ENCODE measurements around the gene SLC25A29. TPM values are rescaled to one million over a fixed set of nuclear protein-coding genes. Genes with fewer than 3 reads are reported as not detected.
"Not testable (repeated sequence)": the region's sequence is repeated elsewhere in the genome, so short reads cannot be mapped to it uniquely, and the experiment has no call there.

The SLC25A29 gene
- total and polyA plus RNA-seq, 2 donors (not counting 1 experiment from before 2014, with no cell fraction given), result 6.2 to 24.1 TPM

DNA sequence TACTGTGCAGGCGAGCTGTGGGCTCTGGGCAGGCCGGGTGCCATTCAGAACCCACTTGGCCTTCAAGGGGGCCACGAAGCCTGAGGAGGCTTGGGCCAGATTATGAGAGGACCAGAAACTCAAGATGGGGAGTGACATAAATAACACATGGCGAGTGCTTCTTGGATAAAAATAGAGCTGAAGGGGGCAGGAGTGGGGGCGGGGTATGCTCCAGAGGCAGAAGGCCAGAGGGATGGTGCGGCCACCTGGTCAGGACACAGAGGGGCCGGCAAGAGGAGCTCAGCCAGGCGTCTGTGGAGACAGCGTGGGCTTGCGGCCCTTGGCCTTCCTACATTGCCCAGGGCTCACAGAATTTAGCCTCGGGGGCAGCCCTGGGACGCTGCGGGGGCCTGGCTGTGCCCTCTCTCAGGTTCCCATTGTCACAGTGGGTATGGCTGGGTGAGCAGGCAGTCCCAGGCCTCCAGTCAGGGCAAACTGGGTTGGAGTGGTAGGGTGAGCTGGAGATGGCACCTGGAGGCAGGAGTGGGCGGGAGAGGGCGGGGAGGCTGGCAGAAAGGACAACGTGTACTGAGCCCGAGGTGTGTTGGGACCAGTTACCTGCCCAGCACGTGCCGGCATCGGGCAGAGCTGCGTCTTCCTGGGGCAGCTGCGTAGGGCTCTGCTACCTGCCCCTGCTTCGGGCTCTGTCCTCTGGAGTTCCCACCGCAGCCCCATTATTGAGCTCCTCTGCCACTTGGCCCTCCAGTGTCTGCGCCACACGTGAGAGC, 7.4 kb upstream of the SLC25A29 start:
- no peak overlapping the region for H3K27ac ChIP-seq (ENCODE audit: insufficient read depth, low read length)
- H3K4me3 ChIP-seq (replicated peaks in 1 of 4; ENCODE audit: control extremely low read depth in 1 of 4, insufficient read depth in 1 of 4, low read depth in 3 of 4, low read length in 4 of 4), result no peak overlapping the region
- H3K27me3 ChIP-seq (ENCODE audit: control insufficient read depth, insufficient read depth, low read length), result no peaks in the 10 kb centered on the region
- H3K79me2 ChIP-seq (ENCODE audit: control insufficient read depth, insufficient read depth, low read length), result no peaks in the 10 kb centered on the region
- H3K36me3 ChIP-seq (ENCODE audit: control insufficient read depth, insufficient read depth, low read length), result no peaks in the 10 kb centered on the region
- no peaks in the 10 kb centered on the region for H3K4me1 ChIP-seq (ENCODE audit: control insufficient read depth, extremely low read depth, insufficient read depth, low read length)
- no peaks in the 10 kb centered on the region for H3K9me3 ChIP-seq (ENCODE audit: control insufficient read depth, insufficient read depth, low read depth, low read length)
- TF ChIP-seq EZH2 (IDR thresholded peaks at IDR 0.05; ENCODE audit: low read length, missing control alignments), result no peak
- TF ChIP-seq, protein P1, sequence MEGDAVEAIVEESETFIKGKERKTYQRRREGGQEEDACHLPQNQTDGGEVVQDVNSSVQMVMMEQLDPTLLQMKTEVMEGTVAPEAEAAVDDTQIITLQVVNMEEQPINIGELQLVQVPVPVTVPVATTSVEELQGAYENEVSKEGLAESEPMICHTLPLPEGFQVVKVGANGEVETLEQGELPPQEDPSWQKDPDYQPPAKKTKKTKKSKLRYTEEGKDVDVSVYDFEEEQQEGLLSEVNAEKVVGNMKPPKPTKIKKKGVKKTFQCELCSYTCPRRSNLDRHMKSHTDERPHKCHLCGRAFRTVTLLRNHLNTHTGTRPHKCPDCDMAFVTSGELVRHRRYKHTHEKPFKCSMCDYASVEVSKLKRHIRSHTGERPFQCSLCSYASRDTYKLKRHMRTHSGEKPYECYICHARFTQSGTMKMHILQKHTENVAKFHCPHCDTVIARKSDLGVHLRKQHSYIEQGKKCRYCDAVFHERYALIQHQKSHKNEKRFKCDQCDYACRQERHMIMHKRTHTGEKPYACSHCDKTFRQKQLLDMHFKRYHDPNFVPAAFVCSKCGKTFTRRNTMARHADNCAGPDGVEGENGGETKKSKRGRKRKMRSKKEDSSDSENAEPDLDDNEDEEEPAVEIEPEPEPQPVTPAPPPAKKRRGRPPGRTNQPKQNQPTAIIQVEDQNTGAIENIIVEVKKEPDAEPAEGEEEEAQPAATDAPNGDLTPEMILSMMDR (conservative IDR thresholded peaks at IDR 0.05 in 1 of 2, IDR thresholded peaks at IDR 0.05 in 1 of 2; ENCODE audit: low read depth in 1 of 2, low read length in 2 of 2), result no peak
- no peak overlapping the region for H2AFZ ChIP-seq (ENCODE audit: low read length)
- DNase-seq (ENCODE audit: low read depth in 2 of 2), result no peak
- H3K4me2 ChIP-seq (ENCODE audit: extremely low read depth, insufficient read depth, low read length), result no peak overlapping the region
- no peaks in the 10 kb centered on the region for H4K20me1 ChIP-seq (ENCODE audit: control insufficient read depth, extremely low read depth, insufficient read depth, low read length)
- no peak overlapping the region for H3K9ac ChIP-seq (ENCODE audit: insufficient read depth, low read length)

DNA sequence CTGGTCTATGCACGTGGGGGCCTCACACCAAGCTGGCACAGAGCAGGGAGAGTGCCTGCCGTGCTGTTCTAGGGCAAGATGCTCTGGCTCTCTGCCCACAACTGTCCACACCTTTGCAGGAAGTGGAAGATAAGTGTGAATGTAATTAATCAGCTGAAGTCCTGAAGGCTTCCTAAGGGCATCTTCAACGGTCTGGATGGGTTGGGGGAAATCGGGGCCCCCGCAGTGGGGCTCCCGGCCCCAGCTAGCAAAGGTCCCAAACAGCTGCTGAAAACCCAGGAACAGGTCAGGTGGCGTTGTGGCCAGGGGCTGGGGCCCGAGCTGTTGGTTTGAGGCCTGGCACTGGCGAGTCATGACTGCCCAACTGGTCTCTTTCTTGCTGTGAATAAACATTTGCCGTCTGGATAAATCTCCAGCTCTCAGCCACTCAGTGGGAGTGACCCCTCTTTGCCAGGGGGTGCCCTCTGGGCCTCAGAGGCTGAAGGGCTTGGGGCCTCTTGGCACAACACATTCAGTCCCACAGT, 6.7 kb upstream of the SLC25A29 start:
- no peak for DNase-seq (ENCODE audit: low read depth in 2 of 2)
- Histone ChIP-seq H3K9ac (ENCODE audit: insufficient read depth, low read length) (no peak overlapping the region), H4K20me1 (ENCODE audit: control insufficient read depth, extremely low read depth, insufficient read depth, low read length) (no peaks in the 10 kb centered on the region), H3K27ac (ENCODE audit: insufficient read depth, low read length) (no peak overlapping the region), H3K9me3 (ENCODE audit: control insufficient read depth, insufficient read depth, low read depth, low read length) (no peaks in the 10 kb centered on the region), H3K4me1 (ENCODE audit: control insufficient read depth, extremely low read depth, insufficient read depth, low read length) (no peaks in the 10 kb centered on the region), H3K36me3 (ENCODE audit: control insufficient read depth, insufficient read depth, low read length) (no peaks in the 10 kb centered on the region), H3K79me2 (ENCODE audit: control insufficient read depth, insufficient read depth, low read length) (no peaks in the 10 kb centered on the region), H2AFZ (ENCODE audit: low read length) (no peak overlapping the region), H3K4me2 (ENCODE audit: extremely low read depth, insufficient read depth, low read length) (no peak overlapping the region), H3K27me3 (ENCODE audit: control insufficient read depth, insufficient read depth, low read length) (no peaks in the 10 kb centered on the region), H3K4me3 (replicated peaks in 1 of 4; ENCODE audit: control extremely low read depth in 1 of 4, insufficient read depth in 1 of 4, low read depth in 3 of 4, low read length in 4 of 4) (no peak overlapping the region)
- TF ChIP-seq EZH2 (IDR thresholded peaks at IDR 0.05; ENCODE audit: low read length, missing control alignments), result no peak
- TF ChIP-seq, protein P1 (conservative IDR thresholded peaks at IDR 0.05 in 1 of 2, IDR thresholded peaks at IDR 0.05 in 1 of 2; ENCODE audit: low read depth in 1 of 2, low read length in 2 of 2), result no peak

- not testable (repeated sequence) for DNase-seq (ENCODE audit: low read depth in 2 of 2); H4K20me1 ChIP-seq (ENCODE audit: control insufficient read depth, extremely low read depth, insufficient read depth, low read length); H3K79me2 ChIP-seq (ENCODE audit: control insufficient read depth, insufficient read depth, low read length); H2AFZ ChIP-seq (ENCODE audit: low read length); H3K27ac ChIP-seq (ENCODE audit: insufficient read depth, low read length); H3K4me3 ChIP-seq (replicated peaks in 1 of 4; ENCODE audit: control extremely low read depth in 1 of 4, insufficient read depth in 1 of 4, low read depth in 3 of 4, low read length in 4 of 4); H3K9ac ChIP-seq (ENCODE audit: insufficient read depth, low read length); H3K36me3 ChIP-seq (ENCODE audit: control insufficient read depth, insufficient read depth, low read length); H3K4me2 ChIP-seq (ENCODE audit: extremely low read depth, insufficient read depth, low read length); H3K4me1 ChIP-seq (ENCODE audit: control insufficient read depth, extremely low read depth, insufficient read depth, low read length); H3K27me3 ChIP-seq (ENCODE audit: control insufficient read depth, insufficient read depth, low read length); H3K9me3 ChIP-seq (ENCODE audit: control insufficient read depth, insufficient read depth, low read depth, low read length)
These were observed 6.0 kb upstream of the SLC25A29 start for GRCh38 chr14:100312110-100312876.
